ENCODE measurements around the gene HNMT.

DNA sequence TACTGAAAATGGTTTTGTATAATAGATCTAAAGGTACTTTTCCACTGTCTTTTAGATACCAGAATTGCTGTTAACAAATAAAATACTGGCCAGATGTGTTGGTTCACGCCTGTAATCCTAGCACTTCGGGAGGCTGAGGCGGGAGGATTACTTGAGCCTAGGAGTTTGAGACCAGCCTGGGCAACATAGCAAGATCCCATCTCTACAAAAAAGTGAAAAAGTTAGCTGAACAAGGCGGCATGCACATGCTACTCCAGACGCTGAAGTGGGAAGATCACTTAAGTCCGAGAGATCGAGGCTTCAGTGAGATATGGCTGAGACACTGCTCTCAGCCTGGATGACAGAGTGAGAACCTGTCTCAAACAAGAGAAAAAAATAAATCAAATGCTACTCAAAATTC is 2.8 kb downstream of the HNMT start:
- TF ChIP-seq POLR2AphosphoS5 (IDR thresholded peaks at IDR 0.05; ENCODE audit: borderline replicate concordance, low read depth, low read length), result no peak
- TF ChIP-seq EZH2 (IDR thresholded peaks at IDR 0.05), result no peak
- no peak for TF ChIP-seq FOXP2 (optimal IDR thresholded peaks at IDR 0.05; ENCODE audit: control extremely low read depth, extremely low read length, insufficient read depth)
